ENCODE results near the gene TSPAN11.

- TF ChIP-seq CTCF (IDR thresholded peaks at IDR 0.05; ENCODE audit: insufficient read depth, low read depth, low read length) (no peak), EZH2 (IDR thresholded peaks at IDR 0.05; ENCODE audit: insufficient read depth, low read length) (no peak)
These were observed 92.4 kb downstream of the TSPAN11 start for GRCh38 chr12:31018790-31019505.

Measured in astrocyte (in vitro differentiated cells and primary cell).